HUES6 (cell line): ENCODE data around the gene STAM2.
A peak's percentile ranks its signal among the peaks of the same experiment; 100 is the strongest.
"Not testable (repeated sequence)": the region's sequence is repeated elsewhere in the genome, so short reads cannot be mapped to it uniquely, and the experiment has no call there.

Experiments
- H3K27ac ChIP-seq: 2 replicates; pipeline ENCODE4 v1.7.0; 2013; ENCODE audit warnings: low read depth, mild to moderate bottlenecking, low read length, inconsistent platforms
- H3K27me3 ChIP-seq: 2 replicates; pipeline ENCODE4 v1.6.1; 2013; ENCODE audit warnings: low read length; ENCODE audit not compliant: control insufficient read depth, insufficient read depth
- H3K36me3 ChIP-seq: 2 replicates; pipeline ENCODE4 v1.6.1; 2013; ENCODE audit warnings: low read length; ENCODE audit not compliant: control insufficient read depth, insufficient read depth
- H3K4me1 ChIP-seq: 2 replicates; pipeline ENCODE4 v1.6.1; 2013; ENCODE audit warnings: low read length; ENCODE audit not compliant: control insufficient read depth, insufficient read depth
- H3K4me3 ChIP-seq: 2 replicates; pipeline ENCODE4 v1.5.1; 2013; ENCODE audit warnings: low read depth, low read length
- H3K9ac ChIP-seq: one replicate; pipeline ENCODE4 v1.6.1; 2013; ENCODE audit warnings: mild to moderate bottlenecking, low read length
- H3K9me3 ChIP-seq: 2 replicates; pipeline ENCODE4 v1.6.1; 2013; ENCODE audit warnings: low read depth, low read length; ENCODE audit not compliant: control insufficient read depth, insufficient read depth

Gene STAM2

DNA sequence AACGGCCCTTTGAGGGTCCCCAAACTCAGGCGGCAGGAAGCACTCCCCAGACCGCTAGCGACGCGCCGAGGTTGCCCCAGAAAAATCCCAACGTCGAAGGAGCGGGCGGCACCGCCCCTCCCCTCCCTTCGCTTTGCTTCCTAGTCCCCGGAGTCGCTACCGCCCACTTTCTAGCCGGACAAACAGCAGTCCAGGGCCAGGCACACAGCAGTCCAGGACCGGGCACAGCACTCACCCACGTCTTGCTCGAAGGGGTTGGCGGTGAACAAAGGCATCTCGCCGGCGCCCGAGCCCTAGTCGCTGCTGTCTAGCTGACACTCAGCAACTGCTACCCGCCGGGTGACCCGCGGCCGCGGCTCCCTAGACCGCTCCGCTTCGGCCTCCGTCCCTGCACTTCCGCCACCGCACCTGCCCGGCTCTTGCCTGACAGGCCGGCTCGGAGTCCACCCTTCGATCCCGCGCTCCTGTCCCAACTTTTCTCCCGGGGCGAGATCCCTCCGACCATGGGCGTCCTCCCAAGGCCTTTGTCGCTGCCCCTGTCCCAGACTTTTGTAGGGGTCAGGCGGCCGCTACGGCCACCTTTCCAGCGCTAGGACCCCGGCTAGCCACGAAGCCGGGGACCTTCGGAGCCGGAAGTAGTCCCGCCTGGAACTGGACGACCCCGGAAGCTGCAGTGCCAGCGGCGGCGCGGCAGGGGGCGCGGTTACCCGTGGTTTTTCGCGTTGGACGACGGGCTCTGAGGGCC lies at the start of gene STAM2:
Gene STAM2 (minus strand): TSS at position 396 of the 745 bp plus-strand sequence. CDS start 121 bp downstream, at position 275.
- Histone ChIP-seq H3K27me3 (no peaks in the 10 kb centered on the region), H3K9ac (peak within 1 kb of the TSS; percentile 97), H3K27ac (peak within 1 kb of the TSS; percentile 100), H3K4me1 (peaks cover 5% of the 10 kb centered on the region; the same call in 1 of the 2 replicates), H3K9me3 (peaks cover 10% of the 10 kb centered on the region; the same call in 1 of the 2 replicates), H3K4me3 (peak within 1 kb of the TSS; percentile 97), H3K36me3 (no peaks in the 10 kb centered on the region)

DNA sequence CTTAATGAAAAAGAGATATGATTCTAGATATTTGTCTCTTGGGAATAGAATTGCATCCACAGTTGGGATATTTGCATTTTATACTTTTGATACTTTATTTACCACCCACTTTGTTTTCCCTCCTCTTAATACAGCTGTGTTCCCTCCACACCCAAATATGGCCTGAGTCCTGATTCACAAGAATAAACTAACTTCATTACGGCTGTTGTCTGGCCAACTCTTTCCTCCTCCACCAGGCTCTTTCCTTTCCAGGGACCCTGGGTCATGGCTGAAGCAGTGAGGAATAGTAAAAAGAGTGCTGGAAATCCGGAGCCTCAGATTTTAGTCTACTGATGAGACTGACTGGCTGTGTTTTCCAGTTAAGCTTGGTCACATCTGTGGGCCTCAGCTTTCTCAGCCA lies 48.4 kb upstream of the STAM2 start:
- H3K4me1 ChIP-seq: no peaks in the 10 kb centered on the region
- H3K36me3 ChIP-seq: no peaks in the 10 kb centered on the region
- H3K4me3 ChIP-seq: no peak overlapping the region
- H3K9me3 ChIP-seq: no peaks in the 10 kb centered on the region
- H3K27ac ChIP-seq: no peak overlapping the region
- H3K9ac ChIP-seq: no peak overlapping the region
- H3K27me3 ChIP-seq: no peaks in the 10 kb centered on the region

DNA sequence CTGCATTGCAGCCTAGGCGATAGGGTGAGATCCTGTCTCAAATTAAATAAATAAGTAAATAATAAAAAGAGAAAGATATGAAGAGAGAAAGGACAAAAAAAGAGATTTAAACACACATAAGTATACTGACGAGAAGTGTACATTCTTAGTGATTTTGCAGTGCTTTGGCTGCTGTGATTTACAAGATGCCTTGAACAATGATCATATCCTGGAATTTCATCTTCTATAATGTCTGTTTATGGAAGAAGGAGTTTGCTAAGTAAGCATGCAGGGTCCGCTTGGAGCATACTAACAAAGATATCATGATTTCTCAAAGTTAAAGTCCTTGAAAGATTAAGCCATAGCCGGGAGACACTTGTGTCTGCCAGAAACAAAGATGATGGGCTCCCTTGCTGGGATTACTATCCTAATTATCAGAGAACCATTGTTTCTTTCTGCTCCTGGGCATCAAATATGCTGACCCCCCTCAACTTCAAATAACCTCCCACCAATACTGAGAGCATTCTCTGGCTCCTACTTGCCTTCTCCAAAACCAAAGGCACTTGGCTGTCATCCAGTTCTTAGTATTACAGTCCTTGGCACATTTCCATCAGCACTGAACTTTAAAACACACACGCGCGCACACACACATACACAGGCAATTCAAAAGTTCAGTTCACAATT lies 47.5 kb upstream of the STAM2 start:
- Histone ChIP-seq H3K9ac (no peak overlapping the region), H3K27ac (no peak overlapping the region), H3K4me3 (no peak overlapping the region), H3K27me3 (no peaks in the 10 kb centered on the region), H3K9me3 (no peaks in the 10 kb centered on the region), H3K36me3 (no peaks in the 10 kb centered on the region), H3K4me1 (no peaks in the 10 kb centered on the region)

DNA sequence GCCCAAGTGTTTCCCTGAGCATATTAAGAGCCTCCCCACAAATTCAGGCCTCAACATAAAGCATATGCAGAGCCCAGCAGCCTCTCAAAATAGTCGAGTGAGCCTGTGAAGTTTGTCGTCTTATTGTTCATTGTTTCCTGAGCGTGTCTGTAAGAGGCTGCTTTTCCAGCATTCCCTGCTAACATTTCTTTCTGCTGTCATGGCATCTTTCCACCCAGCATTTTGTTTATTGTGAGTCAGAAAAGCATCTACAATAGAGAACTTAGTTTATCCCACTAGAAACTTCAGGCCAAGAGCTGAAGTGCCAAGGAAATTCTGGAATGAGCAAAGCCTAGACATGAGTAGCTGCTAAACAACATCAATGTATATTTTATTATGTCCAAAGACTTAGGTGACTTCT lies 46.3 kb upstream of the STAM2 start:
- Histone ChIP-seq H3K9ac (no peak overlapping the region), H3K27ac (no peak overlapping the region), H3K4me3 (no peak overlapping the region), H3K4me1 (no peaks in the 10 kb centered on the region), H3K27me3 (no peaks in the 10 kb centered on the region), H3K36me3 (no peaks in the 10 kb centered on the region), H3K9me3 (no peaks in the 10 kb centered on the region)

DNA sequence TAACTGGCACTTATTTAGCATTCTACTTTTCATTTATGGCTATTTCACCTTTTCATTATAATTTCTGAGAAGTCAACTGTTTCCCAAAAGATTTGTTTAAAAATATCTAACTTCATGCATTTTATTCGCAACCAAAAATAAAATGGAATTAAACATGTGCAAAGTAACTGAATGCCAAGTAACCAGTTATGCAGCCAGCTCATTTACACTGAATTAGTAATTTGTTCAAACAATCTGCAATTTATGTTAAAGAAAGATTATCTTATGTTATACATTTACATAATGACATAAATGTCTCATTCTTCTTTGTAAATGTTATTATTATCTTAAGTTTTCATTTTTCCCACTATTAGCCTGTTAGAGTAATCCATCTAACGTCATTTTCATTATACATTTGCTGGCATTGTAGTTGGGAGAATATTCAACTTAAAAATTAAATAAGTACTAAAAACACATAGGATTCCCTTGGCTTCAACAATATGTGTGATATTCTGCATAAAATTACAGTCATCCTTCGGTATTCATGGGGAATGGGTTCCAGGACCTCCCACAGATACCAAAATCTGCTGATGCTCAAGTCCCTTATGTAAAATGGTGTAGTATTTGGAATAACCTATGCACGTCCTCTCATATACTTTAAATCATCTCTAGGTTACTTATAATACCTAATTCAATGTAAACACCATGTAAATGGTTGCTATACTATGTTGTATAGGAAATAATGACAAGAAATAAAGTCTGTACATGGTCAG lies 43.7 kb upstream of the STAM2 start:
- Histone ChIP-seq H3K36me3 (no peaks in the 10 kb centered on the region), H3K27me3 (no peaks in the 10 kb centered on the region), H3K4me3 (no peak overlapping the region), H3K9me3 (no peaks in the 10 kb centered on the region), H3K4me1 (no peaks in the 10 kb centered on the region), H3K27ac (no peak overlapping the region), H3K9ac (no peak overlapping the region)

DNA sequence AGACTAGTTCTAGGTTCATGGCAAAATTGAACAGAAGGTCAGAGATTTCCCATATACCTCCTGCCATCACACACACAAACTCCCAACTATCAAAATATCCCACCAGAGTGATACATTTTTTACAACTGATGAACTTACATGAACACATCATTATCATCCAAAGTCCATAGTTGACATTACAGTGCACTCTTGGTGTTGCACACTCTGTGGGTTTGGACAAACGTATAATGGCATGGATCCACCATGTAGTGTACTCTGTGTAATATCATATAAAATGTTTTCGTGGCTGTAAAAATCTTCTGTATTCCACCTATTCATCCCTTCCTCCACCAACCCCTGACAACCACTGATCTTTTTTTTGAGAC lies 25.9 kb upstream of the STAM2 start:
- Histone ChIP-seq H3K27ac (no peak overlapping the region), H3K27me3 (no peaks in the 10 kb centered on the region), H3K4me1 (peaks cover 15% of the 10 kb centered on the region), H3K9ac (no peak overlapping the region), H3K4me3 (no peak overlapping the region), H3K9me3 (no peaks in the 10 kb centered on the region), H3K36me3 (no peaks in the 10 kb centered on the region)

DNA sequence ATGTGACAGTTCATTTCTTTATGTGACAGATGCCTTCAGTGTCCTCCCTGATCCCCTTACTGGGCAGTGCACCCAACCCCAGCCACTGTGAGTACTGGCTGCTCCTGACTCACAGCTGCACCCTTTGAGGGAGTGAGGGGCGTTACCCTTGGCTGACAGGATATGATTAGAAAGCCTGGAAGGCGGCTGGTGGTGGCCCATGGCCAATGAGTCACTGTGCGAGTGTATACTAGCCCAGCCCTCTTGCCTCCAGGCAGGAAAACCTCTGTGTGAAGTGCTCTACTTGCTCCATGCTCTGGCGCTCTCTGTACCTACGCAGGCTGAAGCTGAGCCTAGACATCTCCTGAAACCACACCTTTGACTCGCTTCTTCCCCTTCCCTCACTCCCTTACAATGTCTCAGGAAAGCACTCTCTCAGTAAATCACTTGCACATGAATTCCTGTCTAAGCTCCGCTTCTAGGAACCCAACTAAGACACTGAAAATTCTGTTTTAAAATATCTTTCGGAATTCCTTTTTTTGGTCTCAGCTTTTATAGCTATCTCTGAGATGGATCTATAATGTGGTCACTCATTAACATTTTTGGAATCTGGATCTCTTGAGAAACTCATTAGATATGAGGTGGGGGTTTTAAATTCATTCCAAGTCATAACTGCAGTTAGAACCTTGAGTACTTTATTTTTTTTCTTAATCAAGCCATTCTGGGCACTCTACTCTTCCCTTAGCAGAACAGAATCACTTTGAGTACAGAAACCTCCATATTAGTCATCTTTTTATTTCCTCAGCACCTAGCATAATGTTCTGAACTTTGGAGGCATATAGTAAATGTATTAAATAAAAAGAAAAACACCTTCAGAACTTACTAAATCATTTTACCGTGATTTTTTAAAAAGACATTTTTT lies 25.3 kb upstream of the STAM2 start:
- Histone ChIP-seq H3K27me3 (no peaks in the 10 kb centered on the region), H3K9ac (no peak overlapping the region), H3K27ac (peak overlapping the region; percentile 9; the same call in 1 of the 2 replicates), H3K4me1 (peaks cover 15% of the 10 kb centered on the region), H3K4me3 (no peak overlapping the region), H3K9me3 (no peaks in the 10 kb centered on the region), H3K36me3 (no peaks in the 10 kb centered on the region)

DNA sequence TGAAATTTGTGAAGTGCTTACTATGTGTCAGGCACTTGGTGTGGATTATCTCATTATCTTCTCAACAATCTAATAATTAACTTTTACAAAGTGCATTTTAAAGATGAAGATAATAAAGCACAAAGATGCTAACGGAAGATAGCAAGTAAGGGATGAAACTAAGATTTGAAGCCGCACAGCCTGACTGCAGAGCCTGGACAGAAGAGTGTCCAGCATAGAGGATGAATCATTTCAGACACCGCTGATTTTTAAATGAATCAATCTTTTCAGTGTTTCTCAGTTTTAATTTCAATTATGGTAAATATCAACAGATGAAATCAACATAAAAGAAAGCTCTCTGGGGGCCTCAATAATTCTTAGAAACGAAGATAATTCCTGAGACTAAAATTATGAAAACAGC lies 24.5 kb upstream of the STAM2 start:
- Histone ChIP-seq H3K9me3 (no peaks in the 10 kb centered on the region), H3K36me3 (no peaks in the 10 kb centered on the region), H3K4me1 (peaks cover 15% of the 10 kb centered on the region), H3K4me3 (no peak overlapping the region), H3K9ac (no peak overlapping the region), H3K27ac (no peak overlapping the region), H3K27me3 (no peaks in the 10 kb centered on the region)

DNA sequence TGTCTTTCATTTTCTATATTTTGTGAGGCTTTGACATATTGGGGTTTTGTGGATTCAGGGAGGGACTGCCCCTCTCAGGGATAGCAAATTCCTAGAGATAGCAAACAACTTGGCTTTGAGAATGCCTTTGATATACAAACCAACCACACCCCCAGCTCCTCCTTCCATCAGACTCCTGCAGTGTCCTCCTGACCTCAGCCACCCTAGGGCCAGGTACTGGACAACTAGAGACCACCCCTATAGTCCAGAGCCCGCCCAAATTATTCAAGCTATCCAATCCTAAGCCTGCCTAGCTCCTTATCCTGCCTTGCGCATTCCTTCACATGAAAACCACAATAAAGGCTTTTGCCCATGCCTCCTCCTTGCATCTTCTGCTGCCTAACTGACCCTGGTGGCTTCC lies 22.9 kb upstream of the STAM2 start:
- no peak overlapping the region for H3K27ac ChIP-seq

DNA sequence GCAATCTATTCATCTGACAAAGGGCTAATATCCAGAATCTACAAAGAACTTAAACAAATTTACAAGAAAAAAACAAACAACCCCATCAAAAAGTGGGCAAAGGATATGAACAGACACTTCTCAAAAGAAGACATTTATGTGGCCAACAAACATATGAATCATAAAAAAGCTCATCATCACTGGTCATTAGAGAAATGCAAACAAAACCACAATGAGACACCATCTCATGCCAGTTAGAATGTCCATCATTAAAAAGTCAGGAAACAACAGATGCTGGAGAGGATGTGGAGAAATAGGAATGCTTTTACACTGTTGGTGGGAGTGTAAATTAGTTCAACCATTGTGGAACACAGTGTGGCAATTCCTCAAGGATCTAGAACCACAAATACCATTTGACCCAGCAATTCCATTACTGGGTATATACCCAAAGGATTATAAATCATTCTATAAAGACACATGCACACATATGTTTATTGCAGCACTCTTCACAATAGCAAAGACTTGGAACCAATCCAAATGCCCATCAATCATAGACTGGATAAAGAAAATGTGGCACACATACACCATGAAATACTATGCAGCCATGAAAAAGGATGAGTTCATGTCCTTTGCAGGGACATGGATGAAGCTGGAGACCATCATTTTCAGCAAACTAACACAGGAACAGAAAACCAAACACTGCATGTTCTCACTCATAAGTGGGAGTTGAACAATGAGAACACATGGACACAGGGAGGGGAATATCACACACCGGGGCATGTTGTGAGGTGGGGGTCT lies 22.1 kb upstream of the STAM2 start:
- not testable (repeated sequence) for H3K27ac ChIP-seq, H3K9ac ChIP-seq, H3K4me3 ChIP-seq, H3K36me3 ChIP-seq, H3K27me3 ChIP-seq, H3K9me3 ChIP-seq
- peaks cover 15% of the 10 kb centered on the region for H3K4me1 ChIP-seq

More for the DNA sequence above, 22.9 kb upstream of the STAM2 start:
- Histone ChIP-seq H3K4me1 (peaks cover 15% of the 10 kb centered on the region), H3K27me3 (no peaks in the 10 kb centered on the region), H3K36me3 (no peaks in the 10 kb centered on the region), H3K9me3 (no peaks in the 10 kb centered on the region), H3K4me3 (no peak overlapping the region), H3K9ac (no peak overlapping the region)
